Measurements from ENCODE around the gene HECW1. TPM values are rescaled to one million over a fixed set of nuclear protein-coding genes. Genes with fewer than 3 reads are reported as not detected.

HECW1 gene
- polyA plus RNA-seq, 4 donors = under 0.01 to 0.10 (median 0.03) TPM; not detected in 1

DNA sequence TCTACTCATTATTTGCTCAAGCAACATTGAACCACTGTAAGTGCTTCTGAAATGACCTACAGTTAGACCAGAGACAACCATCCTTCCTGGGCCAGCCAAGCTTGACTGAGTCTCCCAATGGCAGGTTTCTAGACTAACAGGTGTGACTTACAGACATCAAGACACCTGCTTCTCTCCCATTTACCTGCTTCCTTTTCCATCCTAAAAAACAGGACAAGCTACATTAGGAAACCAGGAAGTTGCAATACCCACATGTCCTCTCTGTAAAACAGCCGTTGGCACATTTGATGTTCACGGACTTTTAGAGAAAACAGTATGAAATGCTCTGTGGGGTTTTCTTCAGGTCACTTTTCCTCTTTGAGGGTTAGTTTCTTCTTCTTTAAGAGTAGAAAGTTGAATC is 4.0 kb downstream of the HECW1 start:
- WGBS, 3 donors = 80 to 88% (median 81%) methylated on average over 2 of the region's 2 CpGs
- no peak for FAIRE-seq
- Histone ChIP-seq H3K27me3 (ENCODE audit: control insufficient read depth in 3 of 3, insufficient read depth in 3 of 3, low read length in 3 of 3) (peaks cover 8 to 61% (median 29%) of the 10 kb centered on the region in 3 donors), H3K9me3 (ENCODE audit: control insufficient read depth in 2 of 2, insufficient read depth in 1 of 2, low read depth in 1 of 2, low read length in 1 of 2) (no peaks in the 10 kb centered on the region), H3K4me1 (ENCODE audit: control insufficient read depth in 3 of 3, insufficient read depth in 2 of 3, low read depth in 1 of 3, low read length in 2 of 3) (no peaks in the 10 kb centered on the region), H3K4me3 (ENCODE audit: low read depth in 1 of 3, low read length in 3 of 3) (no peak overlapping the region), H3K27ac (ENCODE audit: low read depth in 1 of 3, low read length in 2 of 3) (no peak overlapping the region), H3K36me3 (ENCODE audit: control insufficient read depth in 3 of 3, insufficient read depth in 2 of 3, low read depth in 1 of 3, low read length in 3 of 3) (no peaks in the 10 kb centered on the region)
- no peak for DNase-seq

DNA sequence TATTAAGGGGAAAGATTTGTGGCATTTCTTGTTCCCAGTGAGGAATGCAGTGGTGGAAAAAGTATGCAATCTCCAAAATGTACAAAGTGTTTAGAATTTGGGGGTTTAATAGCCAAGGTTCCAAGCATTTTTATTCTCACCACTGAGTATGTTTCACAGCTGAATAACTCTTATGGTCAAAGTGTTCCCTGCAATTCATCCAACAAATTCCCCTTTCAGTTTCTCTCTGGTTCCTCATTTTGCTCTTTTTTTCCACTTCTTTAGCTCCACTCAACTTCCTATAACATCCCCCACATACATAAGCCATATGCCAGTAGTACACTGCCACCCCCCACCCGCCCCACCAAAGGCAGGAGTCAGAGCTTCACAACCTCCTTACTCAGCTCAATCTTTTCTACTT is 4.6 kb downstream of the HECW1 start:
- Histone ChIP-seq H3K27me3 (ENCODE audit: control insufficient read depth in 3 of 3, insufficient read depth in 3 of 3, low read length in 3 of 3) (peaks cover 8 to 54% (median 25%) of the 10 kb centered on the region in 3 donors), H3K36me3 (ENCODE audit: control insufficient read depth in 3 of 3, insufficient read depth in 2 of 3, low read depth in 1 of 3, low read length in 3 of 3) (no peaks in the 10 kb centered on the region), H3K4me3 (ENCODE audit: low read depth in 1 of 3, low read length in 3 of 3) (no peak overlapping the region), H3K4me1 (ENCODE audit: control insufficient read depth in 3 of 3, insufficient read depth in 2 of 3, low read depth in 1 of 3, low read length in 2 of 3) (no peaks in the 10 kb centered on the region), H3K27ac (ENCODE audit: low read depth in 1 of 3, low read length in 2 of 3) (no peak overlapping the region), H3K9me3 (ENCODE audit: control insufficient read depth in 2 of 2, insufficient read depth in 1 of 2, low read depth in 1 of 2, low read length in 1 of 2) (no peaks in the 10 kb centered on the region)
- no peak for DNase-seq
- no peak for FAIRE-seq
- 41 to 61% (median 56%) methylated on average over 1 of the region's 1 CpG for WGBS, 3 donors

DNA sequence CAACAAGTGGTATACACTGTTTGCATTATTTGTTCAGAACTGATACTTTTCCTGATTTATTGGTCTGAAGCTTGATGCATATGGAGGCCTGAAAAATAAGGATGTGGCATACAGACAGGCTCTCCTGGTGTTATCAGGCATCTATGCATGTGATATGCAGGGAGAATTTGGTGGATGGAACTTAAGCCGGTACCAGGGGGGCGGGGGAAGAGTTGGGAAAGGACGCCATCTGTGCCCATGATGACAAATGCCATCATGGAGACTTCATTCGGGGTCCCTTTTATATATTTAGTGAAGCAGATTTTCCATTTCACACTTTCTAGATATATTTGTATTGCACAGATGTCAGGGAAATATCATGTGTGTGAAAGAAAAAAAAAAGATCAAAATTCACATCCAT is 5.4 kb downstream of the HECW1 start:
- Histone ChIP-seq H3K36me3 (ENCODE audit: control insufficient read depth in 3 of 3, insufficient read depth in 2 of 3, low read depth in 1 of 3, low read length in 3 of 3) (no peaks in the 10 kb centered on the region), H3K27me3 (ENCODE audit: control insufficient read depth in 3 of 3, insufficient read depth in 3 of 3, low read length in 3 of 3) (peaks cover 5 to 49% (median 23%) of the 10 kb centered on the region in 3 donors), H3K9me3 (ENCODE audit: control insufficient read depth in 2 of 2, insufficient read depth in 1 of 2, low read depth in 1 of 2, low read length in 1 of 2) (no peaks in the 10 kb centered on the region), H3K4me1 (ENCODE audit: control insufficient read depth in 3 of 3, insufficient read depth in 2 of 3, low read depth in 1 of 3, low read length in 2 of 3) (no peaks in the 10 kb centered on the region), H3K27ac (ENCODE audit: low read depth in 1 of 3, low read length in 2 of 3) (no peak overlapping the region), H3K4me3 (ENCODE audit: low read depth in 1 of 3, low read length in 3 of 3) (no peak overlapping the region)
- FAIRE-seq (no peak), DNase-seq (no peak)
- WGBS, 3 donors = 73 to 88% (median 84%) methylated on average over 4 of the region's 4 CpGs

DNA sequence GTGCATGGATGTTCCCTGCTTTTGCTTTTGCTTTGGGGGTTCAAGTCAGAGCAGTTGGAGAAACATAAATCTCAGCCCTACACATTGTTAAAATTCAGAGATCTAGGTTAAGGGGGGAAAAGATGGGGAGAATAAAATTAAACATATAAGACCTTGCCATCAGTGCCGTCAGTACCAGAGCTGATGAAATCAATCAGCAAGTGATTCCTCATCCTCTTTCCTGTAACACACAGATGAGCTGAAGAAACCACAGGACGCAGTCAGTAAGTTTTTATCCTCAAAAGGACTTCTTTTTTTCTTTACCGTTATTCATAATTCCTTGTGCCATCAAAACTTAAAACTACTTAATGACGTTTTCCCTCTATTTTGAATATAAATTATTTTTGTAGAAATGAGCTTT is 5.9 kb downstream of the HECW1 start:
- DNase-seq = no peak
- H3K4me1 ChIP-seq (ENCODE audit: control insufficient read depth in 3 of 3, insufficient read depth in 2 of 3, low read depth in 1 of 3, low read length in 2 of 3) = no peaks in the 10 kb centered on the region
- H3K9me3 ChIP-seq (ENCODE audit: control insufficient read depth in 2 of 2, insufficient read depth in 1 of 2, low read depth in 1 of 2, low read length in 1 of 2) = no peaks in the 10 kb centered on the region
- FAIRE-seq = no peak
- H3K36me3 ChIP-seq (ENCODE audit: control insufficient read depth in 3 of 3, insufficient read depth in 2 of 3, low read depth in 1 of 3, low read length in 3 of 3) = no peaks in the 10 kb centered on the region
- peaks cover under 1 to 45% (median 22%) of the 10 kb centered on the region in 3 donors for H3K27me3 ChIP-seq (ENCODE audit: control insufficient read depth in 3 of 3, insufficient read depth in 3 of 3, low read length in 3 of 3)
- 78 to 86% (median 82%) methylated on average over 4 of the region's 4 CpGs for WGBS, 3 donors
- H3K27ac ChIP-seq (ENCODE audit: low read depth in 1 of 3, low read length in 2 of 3) = no peak overlapping the region
- H3K4me3 ChIP-seq (ENCODE audit: low read depth in 1 of 3, low read length in 3 of 3) = no peak overlapping the region

DNA sequence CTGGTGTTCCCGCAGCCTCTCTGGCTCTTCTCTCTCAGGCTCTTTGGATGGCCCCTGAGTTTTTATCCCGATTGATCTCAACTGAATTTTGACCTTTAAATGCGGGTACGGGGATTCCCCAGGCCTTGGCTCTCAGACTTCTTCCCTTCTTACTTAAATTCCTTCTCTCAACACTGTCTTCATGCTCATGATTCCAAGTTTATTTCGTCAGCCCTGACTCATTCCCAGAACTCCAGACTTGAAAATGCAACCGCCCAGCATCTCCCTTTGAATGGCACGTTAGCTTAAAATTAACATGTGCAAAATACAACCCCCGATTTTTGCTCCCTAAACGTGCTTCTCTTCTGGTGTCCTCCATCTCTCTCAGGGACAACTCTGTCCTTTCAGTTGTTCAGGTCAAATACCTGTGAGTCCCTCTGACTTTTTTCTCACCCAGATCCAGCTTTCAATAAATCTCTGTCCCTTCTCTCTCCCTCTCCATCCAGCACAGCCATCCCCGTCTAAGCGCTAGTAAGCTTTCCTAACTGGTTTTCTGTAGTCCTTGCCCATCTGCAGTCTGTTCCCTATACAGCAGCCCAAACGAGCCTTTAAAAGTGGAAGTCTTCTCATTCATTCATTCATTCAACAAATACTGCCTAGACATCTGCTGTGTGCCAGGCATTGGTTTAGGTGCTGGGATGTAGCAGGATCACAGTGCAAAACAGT is 7.1 kb downstream of the HECW1 start:
- Histone ChIP-seq H3K9me3 (ENCODE audit: control insufficient read depth in 2 of 2, insufficient read depth in 1 of 2, low read depth in 1 of 2, low read length in 1 of 2) (no peaks in the 10 kb centered on the region), H3K36me3 (ENCODE audit: control insufficient read depth in 3 of 3, insufficient read depth in 2 of 3, low read depth in 1 of 3, low read length in 3 of 3) (no peaks in the 10 kb centered on the region), H3K4me3 (ENCODE audit: low read depth in 1 of 3, low read length in 3 of 3) (no peak overlapping the region), H3K27ac (ENCODE audit: low read depth in 1 of 3, low read length in 2 of 3) (no peak overlapping the region), H3K4me1 (ENCODE audit: control insufficient read depth in 3 of 3, insufficient read depth in 2 of 3, low read depth in 1 of 3, low read length in 2 of 3) (no peaks in the 10 kb centered on the region), H3K27me3 (ENCODE audit: control insufficient read depth in 3 of 3, insufficient read depth in 3 of 3, low read length in 3 of 3) (peaks cover 0 to 33% (median 12%) of the 10 kb centered on the region in 3 donors)
- FAIRE-seq = no peak
- 44 to 50% (median 49%) methylated on average over 12 of the region's 12 CpGs for WGBS, 3 donors
- DNase-seq = no peak

DNA sequence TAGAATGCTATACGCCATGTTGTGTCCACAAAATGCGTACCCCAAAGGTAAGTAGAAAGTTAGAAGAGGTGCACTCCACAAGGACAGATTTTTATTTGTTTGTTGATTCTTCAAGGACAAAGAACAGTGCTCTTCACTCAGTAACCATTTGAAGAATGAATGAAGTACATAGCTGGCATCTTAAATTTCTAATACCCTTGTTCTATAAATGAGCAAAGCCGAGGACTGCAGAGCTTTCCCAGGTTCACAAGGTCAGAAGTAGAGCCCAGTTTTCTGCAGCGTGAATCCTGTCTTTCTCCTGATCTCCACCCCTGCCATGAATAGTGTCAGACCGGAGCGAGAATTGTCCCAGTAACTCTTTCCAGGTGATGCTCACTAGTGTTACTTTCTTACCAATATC is 9.5 kb downstream of the HECW1 start:
- no peak for FAIRE-seq

DNA sequence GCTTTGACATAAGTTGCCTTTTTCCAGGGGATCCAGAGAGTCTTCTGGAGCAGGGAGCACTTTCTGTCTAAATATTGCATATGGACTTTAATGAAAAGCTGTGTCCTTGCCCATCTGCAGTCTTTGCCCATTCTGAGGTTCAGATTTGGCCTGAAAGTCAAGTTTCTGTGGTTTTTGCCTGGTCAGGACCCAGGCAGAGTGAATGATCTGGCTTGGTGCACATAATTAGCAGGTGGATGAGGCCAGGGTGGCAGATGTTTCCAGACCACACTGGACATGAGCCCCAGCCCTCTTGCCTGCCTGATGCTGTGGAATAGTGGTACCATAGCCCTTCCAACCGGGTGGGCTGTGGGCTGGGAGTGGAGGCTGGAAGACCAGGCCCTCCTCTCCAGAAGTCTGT is 11.0 kb downstream of the HECW1 start:
- 29 to 52% (median 50%) methylated on average over 1 of the region's 1 CpG for WGBS, 3 donors
- FAIRE-seq = no peak
- no peak for DNase-seq

More for the DNA sequence above, 9.5 kb downstream of the HECW1 start:
- no peaks in the 10 kb centered on the region for H3K36me3 ChIP-seq (ENCODE audit: control insufficient read depth in 3 of 3, insufficient read depth in 2 of 3, low read depth in 1 of 3, low read length in 3 of 3)
- peaks cover 0 to 16% (median 10%) of the 10 kb centered on the region in 3 donors for H3K27me3 ChIP-seq (ENCODE audit: control insufficient read depth in 3 of 3, insufficient read depth in 3 of 3, low read length in 3 of 3)
- H3K27ac ChIP-seq (ENCODE audit: low read depth in 1 of 3, low read length in 2 of 3) = no peak overlapping the region
- H3K4me3 ChIP-seq (ENCODE audit: low read depth in 1 of 3, low read length in 3 of 3) = no peak overlapping the region
- 85 to 87% (median 85%) methylated on average over 6 of the region's 6 CpGs for WGBS, 3 donors
- H3K9me3 ChIP-seq (ENCODE audit: control insufficient read depth in 2 of 2, insufficient read depth in 1 of 2, low read depth in 1 of 2, low read length in 1 of 2) = no peaks in the 10 kb centered on the region
- no peaks in the 10 kb centered on the region for H3K4me1 ChIP-seq (ENCODE audit: control insufficient read depth in 3 of 3, insufficient read depth in 2 of 3, low read depth in 1 of 3, low read length in 2 of 3)
- no peak for DNase-seq

DNA sequence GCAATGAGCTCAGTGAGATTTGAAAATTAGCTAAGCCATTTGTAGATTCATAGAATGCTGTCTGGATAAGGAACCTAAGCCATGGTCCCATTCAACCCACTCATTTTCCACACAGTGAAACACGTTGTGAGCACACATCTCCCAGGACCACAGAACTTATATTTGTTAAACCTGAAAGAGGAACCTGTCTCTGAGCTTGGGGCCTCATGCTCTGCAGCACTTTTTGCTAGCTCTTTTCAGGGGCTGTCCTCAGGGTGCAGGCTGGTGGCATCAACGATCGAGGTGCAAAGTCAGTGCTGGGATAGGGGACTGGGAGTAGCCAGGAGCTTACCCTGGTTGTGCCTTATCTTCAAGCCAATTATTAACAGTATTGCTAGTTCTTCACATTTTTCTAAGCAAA is 11.9 kb downstream of the HECW1 start:
- Histone ChIP-seq H3K4me3 (ENCODE audit: low read depth in 1 of 3, low read length in 3 of 3) (no peak overlapping the region), H3K9me3 (ENCODE audit: control insufficient read depth in 2 of 2, insufficient read depth in 1 of 2, low read depth in 1 of 2, low read length in 1 of 2) (no peaks in the 10 kb centered on the region), H3K27ac (ENCODE audit: low read depth in 1 of 3, low read length in 2 of 3) (no peak overlapping the region), H3K4me1 (ENCODE audit: control insufficient read depth in 3 of 3, insufficient read depth in 2 of 3, low read depth in 1 of 3, low read length in 2 of 3) (no peaks in the 10 kb centered on the region), H3K36me3 (ENCODE audit: control insufficient read depth in 3 of 3, insufficient read depth in 2 of 3, low read depth in 1 of 3, low read length in 3 of 3) (no peaks in the 10 kb centered on the region), H3K27me3 (ENCODE audit: control insufficient read depth in 3 of 3, insufficient read depth in 3 of 3, low read length in 3 of 3) (peaks cover 0 to 6% (median 2%) of the 10 kb centered on the region in 3 donors)
- WGBS, 3 donors = 53 to 80% (median 70%) methylated on average over 3 of the region's 3 CpGs
- DNase-seq (no peak), FAIRE-seq (no peak)

More for the DNA sequence above, 11.0 kb downstream of the HECW1 start:
- Histone ChIP-seq H3K36me3 (ENCODE audit: control insufficient read depth in 3 of 3, insufficient read depth in 2 of 3, low read depth in 1 of 3, low read length in 3 of 3) (no peaks in the 10 kb centered on the region), H3K4me1 (ENCODE audit: control insufficient read depth in 3 of 3, insufficient read depth in 2 of 3, low read depth in 1 of 3, low read length in 2 of 3) (no peaks in the 10 kb centered on the region), H3K4me3 (ENCODE audit: low read depth in 1 of 3, low read length in 3 of 3) (no peak overlapping the region), H3K27me3 (ENCODE audit: control insufficient read depth in 3 of 3, insufficient read depth in 3 of 3, low read length in 3 of 3) (peaks cover 0 to 10% (median 7%) of the 10 kb centered on the region in 3 donors), H3K27ac (ENCODE audit: low read depth in 1 of 3, low read length in 2 of 3) (no peak overlapping the region), H3K9me3 (ENCODE audit: control insufficient read depth in 2 of 2, insufficient read depth in 1 of 2, low read depth in 1 of 2, low read length in 1 of 2) (no peaks in the 10 kb centered on the region)

DNA sequence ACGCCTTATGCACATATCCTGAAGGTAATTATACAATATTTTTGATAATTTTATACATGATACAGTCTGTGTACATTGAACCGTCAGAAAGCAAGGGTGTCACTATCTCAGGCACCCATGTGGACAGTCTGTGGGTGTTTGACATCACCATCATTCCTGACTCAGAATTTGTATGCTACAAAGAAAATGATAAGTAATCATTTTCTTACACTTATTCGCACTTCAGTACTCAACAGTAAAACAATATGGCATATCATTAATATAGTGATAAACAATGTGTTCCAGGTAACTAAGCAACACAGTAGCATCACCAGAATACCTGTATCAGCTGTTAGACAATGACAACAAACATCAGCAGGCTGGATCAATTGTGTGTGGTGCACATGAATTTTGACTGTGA is 17.9 kb downstream of the HECW1 start:
- DNase-seq (no peak), FAIRE-seq (no peak)
- 77 to 85% (median 82%) methylated on average over 3 of the region's 3 CpGs for WGBS, 3 donors
- Histone ChIP-seq H3K9me3 (ENCODE audit: control insufficient read depth in 2 of 2, insufficient read depth in 1 of 2, low read depth in 1 of 2, low read length in 1 of 2) (no peaks in the 10 kb centered on the region), H3K27me3 (ENCODE audit: control insufficient read depth in 3 of 3, insufficient read depth in 3 of 3, low read length in 3 of 3) (peaks cover 0 to 3% (median 3%) of the 10 kb centered on the region in 3 donors), H3K36me3 (ENCODE audit: control insufficient read depth in 3 of 3, insufficient read depth in 2 of 3, low read depth in 1 of 3, low read length in 3 of 3) (no peaks in the 10 kb centered on the region), H3K27ac (ENCODE audit: low read depth in 1 of 3, low read length in 2 of 3) (no peak overlapping the region), H3K4me3 (ENCODE audit: low read depth in 1 of 3, low read length in 3 of 3) (no peak overlapping the region), H3K4me1 (ENCODE audit: control insufficient read depth in 3 of 3, insufficient read depth in 2 of 3, low read depth in 1 of 3, low read length in 2 of 3) (no peaks in the 10 kb centered on the region)

Data from small intestine (tissue), 7 donors.